GM12872 (cell line): ENCODE measurements around the gene ZNF76.

ENCODE experiments used
- TF ChIP-seq, protein P1 (sequence below): IDR thresholded peaks from 3 replicates; pipeline ENCODE4 v1.5.1; 2011; ENCODE audit warnings: low read depth, mild to moderate bottlenecking, low read length, moderate library complexity; ENCODE audit not compliant: insufficient read depth

ZNF76 gene

GRCh38 chr6:35259948-35260590 is 534 bp downstream of the ZNF76 start:
- TF ChIP-seq, protein P1, sequence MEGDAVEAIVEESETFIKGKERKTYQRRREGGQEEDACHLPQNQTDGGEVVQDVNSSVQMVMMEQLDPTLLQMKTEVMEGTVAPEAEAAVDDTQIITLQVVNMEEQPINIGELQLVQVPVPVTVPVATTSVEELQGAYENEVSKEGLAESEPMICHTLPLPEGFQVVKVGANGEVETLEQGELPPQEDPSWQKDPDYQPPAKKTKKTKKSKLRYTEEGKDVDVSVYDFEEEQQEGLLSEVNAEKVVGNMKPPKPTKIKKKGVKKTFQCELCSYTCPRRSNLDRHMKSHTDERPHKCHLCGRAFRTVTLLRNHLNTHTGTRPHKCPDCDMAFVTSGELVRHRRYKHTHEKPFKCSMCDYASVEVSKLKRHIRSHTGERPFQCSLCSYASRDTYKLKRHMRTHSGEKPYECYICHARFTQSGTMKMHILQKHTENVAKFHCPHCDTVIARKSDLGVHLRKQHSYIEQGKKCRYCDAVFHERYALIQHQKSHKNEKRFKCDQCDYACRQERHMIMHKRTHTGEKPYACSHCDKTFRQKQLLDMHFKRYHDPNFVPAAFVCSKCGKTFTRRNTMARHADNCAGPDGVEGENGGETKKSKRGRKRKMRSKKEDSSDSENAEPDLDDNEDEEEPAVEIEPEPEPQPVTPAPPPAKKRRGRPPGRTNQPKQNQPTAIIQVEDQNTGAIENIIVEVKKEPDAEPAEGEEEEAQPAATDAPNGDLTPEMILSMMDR: no peak

DNA sequence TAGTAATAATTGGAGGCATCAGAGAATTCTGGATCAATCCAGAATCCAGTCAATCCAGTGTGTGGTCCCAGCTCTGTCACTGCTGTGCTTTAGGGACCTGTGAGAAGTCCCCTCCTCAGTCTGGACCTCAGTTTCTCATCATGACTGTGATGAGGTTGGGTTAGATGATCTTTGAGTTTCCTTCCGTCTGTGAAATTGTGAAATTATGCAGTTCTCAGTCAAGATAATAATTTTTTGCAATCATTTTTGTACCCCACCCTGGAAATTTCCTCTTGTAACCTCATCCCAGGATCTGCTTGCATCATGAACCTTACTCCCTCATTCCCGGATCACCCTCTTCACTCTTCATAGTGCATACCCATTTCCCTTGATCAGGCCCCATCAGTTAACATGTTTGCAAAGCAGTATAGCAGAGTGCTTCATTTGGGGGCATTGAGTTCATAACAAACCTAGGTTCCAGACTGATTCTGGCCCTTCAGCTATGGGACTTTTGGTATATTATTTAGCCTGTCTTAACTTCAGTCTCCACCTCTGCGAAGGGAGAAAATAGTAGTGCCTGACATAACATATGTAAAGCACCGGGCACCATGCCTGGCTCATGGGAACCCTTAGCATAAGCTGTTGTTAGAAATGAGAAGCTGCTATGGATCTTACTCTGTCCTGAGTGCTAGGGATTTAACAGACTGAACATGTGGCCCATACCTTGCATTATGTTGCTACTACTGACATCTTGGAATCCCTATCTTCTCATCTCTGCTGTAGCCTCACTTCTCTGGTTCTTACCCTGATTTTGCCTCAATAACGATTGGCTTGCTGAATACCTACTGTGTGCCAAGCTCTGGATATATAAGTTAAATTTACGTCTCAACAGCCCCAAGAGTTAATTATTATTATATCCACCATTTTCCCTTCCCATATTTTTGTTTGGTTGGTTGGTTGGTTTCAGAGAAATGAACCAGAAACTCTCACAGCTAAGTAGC is 1.3 kb downstream of the ZNF76 start:
- TF ChIP-seq, protein P1: no peak

GRCh38 chr6:35262596-35262995 is 3.1 kb downstream of the ZNF76 start:
- TF ChIP-seq, protein P1: no peak

DNA sequence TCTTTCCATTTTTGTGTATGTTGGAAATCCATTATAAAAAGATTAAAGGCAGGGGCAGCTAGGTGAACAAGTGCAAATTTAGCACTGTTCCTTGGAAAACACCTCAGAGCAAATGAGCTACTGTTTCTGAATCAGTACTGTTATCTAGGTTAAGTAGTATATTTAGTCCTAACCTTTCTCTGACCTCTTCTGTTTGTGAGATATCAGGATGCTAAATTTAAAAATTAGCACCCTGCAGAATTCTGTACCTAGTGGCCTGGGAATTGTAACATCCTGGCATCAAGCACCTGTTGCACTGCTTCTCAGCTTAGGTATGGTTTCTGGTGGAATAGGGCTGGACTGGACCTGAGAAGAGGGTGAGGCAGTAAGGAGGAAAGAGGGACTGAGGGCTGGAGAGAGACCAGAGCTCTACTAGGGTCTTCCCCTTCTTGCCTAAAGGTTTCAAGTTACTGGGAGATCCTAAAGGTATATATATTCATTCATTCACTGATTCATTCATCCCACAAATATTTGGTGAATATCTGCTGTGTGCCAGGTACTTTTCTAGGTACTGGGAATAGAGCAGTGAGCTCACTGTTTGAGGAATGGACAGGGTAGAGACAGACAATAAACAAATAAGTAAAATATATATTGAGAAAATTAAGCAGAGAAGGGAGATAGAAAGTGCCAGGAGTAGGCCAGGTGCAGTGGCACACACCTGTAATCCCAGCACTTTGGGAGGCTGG is 5.2 kb downstream of the ZNF76 start:
- TF ChIP-seq, protein P1: no peak

GRCh38 chr6:35265523-35265922 is 6.0 kb downstream of the ZNF76 start:
- TF ChIP-seq, protein P1: no peak

DNA sequence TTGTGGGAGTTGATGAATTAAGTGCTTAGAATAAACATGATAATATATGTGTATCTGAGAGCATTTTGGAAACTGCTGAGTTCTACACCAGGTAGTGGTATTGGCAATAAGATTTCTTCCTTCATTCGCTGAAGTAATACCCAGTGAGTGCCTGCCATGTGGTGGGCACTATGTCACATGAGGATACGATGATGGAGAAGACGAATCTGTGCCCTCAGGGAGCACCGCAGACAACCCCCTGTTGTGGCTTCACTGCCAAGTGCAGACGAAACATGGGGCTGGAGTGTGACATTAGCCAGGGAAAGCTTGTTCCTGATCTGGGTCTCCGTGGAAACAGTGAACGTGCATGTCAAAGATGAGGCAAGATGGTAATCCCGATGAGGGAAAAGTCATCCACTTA is 7.9 kb downstream of the ZNF76 start:
- TF ChIP-seq, protein P1: no peak

DNA sequence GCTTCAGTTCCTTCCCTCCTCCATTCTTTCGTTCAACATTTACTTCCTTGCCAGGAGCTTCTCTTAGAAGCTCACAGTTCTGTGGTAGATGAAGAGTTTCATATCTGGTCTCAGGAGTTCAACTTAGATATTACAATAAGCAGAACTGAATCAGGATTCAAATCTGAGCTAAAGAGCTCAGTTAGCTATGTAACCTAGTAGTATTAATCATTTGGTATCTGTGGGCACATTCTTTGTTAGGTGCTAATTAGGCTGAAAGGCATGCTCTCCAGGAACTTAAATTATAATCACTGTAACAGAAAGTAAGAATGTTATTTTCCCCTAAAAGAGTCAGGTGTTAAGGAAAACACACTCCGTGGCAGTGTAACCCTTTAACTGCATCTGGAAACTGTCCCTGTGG is 8.4 kb downstream of the ZNF76 start:
- TF ChIP-seq, protein P1: no peak
